Dedifferentiated amniotic fluid mesenchymal stem cell (primary cell): ENCODE measurements around the gene DENND4A.

Source experiments
- DNase-seq: peaks from one replicate; pipeline ENCODE4 v3.0.0-alpha.2; 2016; ENCODE audit errors: extremely low spot score

DENND4A gene

DNA sequence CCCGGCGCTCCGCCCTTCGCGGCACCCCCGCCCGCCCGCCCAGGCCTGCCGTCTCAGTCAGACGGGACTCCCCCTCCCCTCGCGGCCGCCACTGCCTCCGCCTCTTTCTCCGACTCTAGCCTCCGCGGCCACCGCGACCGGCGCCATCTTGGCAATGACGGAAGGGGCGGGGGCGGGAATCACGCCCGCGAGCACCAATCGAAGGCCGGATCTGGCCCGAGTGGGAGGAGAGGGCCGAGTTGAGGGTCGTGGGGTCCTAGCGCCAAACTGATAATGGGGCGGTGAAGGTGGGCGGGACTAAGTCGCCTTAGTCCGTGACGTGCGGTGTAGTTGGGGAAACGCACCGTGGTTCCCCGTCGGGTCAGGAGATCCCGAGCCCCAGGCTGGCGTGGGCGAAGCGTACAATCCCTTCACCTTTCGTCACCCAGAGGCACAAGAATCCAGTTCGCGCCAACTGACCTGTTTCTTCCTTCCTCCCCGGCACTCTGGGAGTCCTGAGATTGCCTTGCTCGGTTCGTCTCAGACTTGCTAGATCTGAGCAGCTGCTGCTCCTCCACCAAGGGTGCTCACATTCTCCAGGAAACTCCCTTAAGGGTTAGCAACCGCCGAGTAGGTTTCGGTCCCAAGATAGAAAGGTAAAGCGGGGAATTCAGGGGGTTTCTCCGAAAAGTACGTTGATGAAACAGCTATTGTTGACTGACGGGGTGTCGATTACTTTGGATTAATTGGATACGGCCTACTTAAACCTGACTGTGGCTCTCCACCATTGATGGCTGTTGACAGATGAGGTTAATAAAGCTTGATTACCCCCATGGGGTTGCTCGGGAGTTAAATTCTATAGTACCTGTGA, at the start of gene DENND4A:
Gene DENND4A (minus strand): TSS at position 156 of the 850 bp plus-strand sequence. CDS start 35,843 bp downstream, outside the sequence.
- peak; percentile 92 for DNase-seq

DNA sequence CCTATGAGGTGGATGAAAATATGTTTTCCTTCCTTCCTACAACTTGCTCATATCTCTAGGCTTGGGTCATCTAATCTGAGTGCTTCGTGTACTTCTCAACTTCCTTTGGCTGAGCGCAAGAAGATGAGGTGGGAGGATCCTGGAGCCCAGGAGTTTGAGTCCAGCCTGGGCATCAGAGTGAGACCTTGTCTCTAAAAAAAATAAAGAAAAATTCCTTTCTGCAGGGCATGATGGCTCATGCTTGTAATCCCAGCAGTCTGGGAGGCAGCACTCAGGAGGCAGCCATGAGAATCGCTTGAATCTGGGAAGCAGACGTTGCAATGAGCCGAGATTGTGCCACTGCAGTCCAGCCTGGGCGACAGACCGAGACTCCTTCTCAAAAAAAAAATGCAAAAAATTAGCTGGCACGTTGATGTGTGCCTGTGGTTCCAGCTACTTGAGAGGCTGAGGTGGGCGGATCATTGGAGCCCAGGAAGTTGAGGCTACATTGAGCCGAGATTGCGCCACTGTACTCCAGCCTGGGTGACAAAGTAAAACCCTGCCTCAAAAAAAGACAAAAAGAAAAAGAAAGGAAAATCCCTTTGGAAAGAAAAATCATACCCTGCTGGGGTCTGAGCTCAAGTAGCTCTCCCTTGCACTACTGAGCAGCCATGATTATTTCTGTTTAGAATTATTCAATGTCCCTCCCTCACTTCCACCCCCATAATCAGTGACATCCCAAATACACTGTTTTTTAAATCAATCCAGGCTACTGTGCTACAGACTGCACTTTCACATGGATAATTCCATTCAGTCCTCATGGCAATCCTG, 49.2 kb upstream of the DENND4A start:
- no peak for DNase-seq

DNA sequence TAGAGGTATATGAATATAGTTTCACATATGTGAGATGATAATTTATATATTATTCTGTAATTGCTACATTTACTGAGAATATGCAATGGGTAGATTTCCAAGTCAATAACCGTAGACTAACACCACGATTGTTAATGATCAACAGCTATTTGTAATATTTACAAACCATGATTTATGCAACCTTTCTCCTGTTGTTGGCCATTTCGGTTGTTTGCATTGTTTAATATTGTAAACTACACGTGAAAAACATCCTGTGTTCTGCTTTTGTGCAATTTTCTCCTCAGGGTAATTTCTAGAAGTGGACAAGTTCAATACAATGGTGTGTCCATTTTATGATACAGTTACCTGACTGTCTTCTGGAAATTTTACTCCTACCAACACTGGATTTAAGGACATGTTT, 47.9 kb upstream of the DENND4A start:
- DNase-seq: no peak

DNA sequence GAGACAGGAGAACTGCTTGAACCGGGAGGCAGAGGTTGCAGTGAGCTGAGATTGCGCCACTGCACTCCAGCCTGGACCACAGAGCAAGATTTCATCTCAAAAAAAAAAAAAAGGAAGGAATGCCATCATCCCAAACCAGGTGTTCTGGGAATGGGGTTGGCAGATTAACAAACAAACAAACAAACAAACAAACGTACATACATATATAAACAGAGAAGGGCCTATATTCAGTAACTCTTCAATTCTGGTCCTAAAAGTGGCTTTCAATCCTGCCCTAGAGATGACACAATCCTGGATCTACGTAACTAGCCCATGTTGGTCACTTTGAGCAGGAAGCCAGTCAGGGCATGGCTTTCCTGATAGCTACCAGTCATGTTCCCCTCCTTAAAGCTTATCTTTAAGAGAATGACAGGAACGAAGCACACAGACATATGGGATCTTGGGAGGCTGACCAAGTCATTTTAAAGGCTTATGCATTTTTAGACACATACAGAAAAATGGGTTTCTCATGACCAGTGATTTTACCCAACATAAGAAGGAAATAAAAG, 47.3 kb upstream of the DENND4A start:
- no peak for DNase-seq

DNA sequence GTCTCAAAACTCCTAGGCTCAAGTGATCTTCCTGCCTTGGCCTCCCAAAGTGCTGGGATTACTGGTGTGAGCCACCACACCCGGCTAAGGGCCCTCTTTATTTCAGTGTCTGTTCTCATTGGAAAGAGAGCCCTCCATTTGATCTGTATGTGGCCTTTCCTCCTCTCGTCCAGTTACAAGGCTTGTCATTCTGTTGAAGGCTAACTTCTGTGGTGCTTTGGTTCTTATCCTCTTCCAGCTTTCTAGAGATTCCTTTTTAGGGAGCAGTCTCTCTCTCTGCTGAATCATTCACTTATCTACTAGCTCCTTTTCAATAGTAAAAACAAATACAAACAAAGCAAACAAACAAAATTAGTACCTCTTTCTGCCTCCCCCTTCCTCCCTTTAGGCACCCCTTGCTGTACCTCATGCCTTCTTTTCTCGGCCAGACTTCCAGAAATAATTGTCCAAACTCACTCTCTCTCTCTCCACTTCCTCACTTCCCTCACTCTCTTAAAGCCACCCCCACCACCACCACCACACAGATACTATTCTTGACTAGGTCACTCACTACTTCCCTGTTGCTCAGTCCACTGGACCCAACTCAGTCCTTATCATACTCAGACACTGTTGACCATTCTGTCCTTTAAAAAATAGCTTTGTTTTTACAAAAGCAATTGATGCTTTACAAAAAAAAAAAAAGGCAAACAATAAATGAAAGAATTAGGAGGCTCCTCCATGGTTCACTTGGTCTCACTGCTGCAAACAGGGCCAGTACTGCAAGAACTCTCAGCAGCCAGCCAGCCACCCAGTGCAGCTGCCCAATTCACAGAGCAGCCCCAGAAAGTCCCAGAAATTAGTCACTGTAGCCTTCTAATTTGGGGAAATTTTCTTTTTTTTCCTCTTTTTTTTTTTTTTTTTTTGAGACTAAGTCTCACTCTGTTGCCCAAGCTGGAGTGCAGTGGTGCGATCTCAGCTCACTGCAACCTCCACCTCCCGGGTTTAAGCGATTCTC, 45.5 kb upstream of the DENND4A start:
- DNase-seq: no peak

DNA sequence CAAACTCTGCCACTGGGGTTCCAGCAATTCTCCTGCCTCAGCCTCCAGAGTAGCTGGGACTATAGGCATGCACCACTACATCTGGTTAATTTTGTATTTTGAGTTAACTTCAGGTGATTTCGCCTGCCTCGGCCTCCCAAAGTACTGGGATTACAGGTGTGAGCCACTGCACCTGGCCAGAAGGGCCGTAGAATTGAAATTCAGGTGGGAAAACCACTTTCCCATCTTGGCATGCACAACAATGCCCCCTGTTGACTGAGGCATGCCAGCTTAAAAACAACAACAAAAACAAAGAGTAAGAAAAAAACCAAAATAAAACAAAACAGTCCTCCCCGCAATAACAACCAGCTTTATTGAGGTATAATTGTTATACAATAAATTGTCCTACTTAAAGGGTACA, 44.6 kb upstream of the DENND4A start:
- DNase-seq: no peak

DNA sequence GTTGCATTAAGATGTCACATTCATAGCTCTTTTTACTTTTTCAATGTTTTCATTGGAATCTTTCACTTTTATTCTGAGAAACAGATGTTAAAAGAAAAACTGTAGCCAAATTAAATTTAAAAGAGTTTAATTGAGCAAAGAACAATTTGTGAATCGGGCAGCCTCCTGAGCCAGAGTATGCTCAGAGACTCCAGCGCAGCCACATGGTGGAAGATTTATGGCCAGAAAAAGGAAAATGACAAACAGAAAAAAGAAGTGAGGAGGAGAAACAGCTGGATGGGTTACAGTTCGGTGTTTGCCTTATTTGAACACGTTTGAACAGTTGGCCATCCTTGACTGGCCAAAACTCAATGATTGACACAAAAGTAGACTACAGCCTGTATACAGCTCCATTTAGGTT, 43.4 kb upstream of the DENND4A start:
- DNase-seq: no peak

DNA sequence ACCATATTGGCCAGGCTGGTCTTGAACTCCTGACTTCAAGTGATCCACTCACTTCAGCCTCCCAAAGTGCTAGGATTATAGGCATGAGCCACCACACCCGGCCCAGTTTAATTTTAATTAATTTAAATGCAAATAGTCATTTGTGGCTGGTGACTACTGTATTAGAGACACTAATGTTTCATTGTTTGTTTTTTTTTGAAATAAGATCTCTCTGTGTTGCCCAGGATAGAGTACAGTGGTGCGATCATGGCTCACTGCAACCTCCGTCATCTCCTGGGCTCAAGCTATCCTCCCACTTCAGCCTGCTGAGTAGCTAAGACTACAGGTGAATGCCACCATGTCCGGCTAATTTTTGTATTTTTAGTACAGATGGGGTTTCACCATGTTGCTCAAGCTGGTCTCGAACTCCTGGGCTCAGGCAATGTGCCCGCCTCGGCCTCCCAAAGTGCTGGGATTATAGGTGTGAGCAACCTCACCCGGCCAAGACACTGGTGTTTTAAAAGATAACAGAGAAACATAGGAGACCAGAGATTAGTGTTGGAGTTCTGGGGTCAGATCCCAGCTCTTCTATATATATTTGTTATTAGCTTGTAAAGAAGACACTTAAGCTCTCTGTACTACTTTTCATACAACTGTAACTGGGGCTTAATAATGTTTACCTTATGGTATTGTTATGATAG, 42.6 kb upstream of the DENND4A start:
- DNase-seq: no peak

DNA sequence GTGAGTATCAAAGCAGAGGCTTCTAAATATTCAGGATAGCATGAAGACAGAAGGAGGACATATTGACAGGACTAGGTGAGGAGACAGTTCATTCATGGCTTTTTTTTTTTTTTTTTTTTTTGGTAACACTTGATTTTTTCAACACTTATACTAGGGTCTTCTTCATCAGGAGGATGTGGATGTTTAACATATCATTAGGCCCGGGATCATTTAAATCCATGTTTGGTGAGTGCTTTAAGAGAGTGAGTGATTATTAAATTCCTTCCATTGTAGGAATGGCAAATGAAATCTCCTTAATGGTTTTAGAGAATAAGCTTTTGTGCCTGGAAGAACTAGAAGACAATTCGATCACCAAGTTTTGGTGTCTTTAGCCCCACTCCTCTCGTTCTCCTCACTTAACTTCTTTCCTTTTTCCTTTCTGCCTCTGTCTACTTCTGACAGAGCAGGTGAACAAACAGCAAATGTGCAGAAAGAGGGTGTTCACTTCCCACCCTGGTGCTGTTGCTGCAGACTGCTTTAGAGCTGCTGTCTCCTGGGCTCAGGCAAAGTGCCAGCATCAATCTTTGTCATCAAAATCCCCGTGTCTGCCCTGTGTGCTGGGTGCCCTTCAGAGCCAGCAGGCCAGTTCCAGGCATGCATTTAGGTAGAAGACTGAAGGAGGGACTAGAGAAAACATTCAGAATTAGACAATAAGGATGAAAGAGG, 41.6 kb upstream of the DENND4A start:
- DNase-seq: no peak

DNA sequence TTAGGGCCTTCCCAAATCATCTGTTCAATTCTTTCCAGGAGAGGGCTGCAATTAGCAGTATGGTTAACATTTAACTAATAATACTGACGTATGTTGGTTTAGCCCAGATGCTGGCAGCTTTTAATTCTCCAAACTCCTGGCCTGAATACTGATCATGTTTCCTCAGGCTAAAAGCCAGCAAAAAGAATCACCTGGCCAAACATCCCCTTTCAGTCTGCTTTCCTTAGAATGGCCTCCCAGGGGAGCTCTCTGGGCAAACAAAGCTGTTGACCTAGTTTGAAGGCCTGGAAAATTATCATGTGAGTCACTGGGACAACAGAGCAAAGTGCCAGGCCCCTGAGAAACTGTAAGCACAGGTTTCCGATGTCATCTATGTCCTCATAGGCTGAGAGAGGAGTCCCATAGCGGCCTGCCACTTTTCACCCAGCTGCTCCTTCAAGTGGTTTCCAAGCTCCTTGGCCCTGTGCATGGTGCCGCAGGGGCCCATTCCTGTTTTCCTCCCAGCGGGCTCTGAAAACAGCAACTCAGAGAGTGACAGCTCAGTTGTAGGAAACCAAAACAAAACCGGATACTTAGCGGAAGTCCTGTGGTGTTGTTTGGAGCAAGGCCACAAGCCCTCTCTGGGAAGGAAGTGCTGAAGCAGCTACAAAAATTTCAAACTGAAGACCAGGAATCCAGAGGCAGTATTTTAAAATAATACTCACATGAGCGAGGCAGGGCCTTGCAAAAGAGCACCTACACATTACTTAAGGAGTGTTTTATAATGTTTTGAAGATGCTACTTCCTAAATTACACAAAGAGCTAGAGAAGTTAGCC, 40.7 kb upstream of the DENND4A start:
- DNase-seq: peak; percentile 94

DNA sequence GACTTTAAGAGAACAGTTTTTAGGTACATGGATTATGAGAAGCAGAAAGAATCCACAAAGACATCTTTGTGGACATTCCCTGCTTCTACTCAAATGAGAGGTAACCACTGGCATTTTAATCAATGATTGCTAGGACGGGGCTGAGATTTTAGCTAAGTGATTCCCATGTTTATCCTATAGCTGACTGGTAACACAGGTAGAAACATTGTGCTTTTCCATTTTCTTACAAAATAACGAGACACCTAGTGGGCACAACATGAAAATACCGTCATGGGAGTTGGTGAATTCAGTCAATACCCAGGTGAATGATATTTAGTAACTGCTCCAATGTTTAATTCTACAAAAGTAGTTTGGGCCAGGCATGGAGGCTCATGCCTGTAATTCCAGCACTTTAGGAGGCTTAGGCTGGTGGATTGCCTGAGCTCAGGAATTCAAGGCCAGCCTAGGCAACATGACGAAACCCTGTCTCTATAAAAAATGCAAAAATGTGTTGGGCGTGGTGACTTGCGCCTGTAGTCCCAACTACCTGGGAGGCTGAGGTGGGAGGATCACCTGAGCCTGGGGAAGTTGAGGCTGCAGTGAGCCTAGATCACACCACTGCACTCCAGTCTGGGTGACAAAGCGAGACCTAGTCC, 37.2 kb upstream of the DENND4A start:
- no peak for DNase-seq

DNA sequence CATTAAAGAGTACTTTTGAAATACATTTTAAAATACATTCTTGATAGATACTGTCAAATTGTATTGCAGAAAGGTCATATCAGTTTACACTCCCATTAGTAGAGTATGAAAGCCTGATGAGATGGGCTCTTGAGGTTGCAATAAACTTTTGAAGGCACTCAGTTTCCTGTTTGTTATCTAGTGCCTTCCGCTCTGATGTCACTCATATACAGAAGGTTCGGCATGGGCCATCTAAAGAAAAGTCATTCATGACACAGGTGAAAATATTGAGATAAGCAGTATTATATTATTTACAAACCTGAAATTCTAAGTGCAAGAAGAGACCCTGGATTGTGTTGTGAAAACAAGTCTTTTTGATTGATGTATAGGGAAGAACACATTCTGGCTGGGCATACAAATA, 36.5 kb upstream of the DENND4A start:
- no peak for DNase-seq

DNA sequence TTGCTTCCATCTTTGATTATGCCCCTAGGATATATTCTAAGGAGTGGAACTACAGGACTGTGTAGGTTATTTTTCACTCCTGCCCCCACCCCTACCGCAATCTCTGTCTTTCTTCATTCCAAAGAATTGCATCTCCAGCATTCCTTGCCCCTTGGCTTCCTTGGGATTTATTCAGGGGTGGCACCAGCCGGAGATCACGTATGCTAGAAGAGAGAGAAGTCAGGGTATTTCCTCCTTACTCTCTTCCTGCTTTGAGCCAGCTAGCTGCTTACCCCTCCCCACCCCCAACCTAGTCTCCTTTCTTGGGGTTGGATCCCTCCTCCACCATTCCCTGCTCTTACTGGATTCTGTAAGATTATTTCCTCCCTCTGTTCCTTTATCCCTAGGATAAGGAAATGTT, 35.0 kb upstream of the DENND4A start:
- DNase-seq: peak; percentile 18

DNA sequence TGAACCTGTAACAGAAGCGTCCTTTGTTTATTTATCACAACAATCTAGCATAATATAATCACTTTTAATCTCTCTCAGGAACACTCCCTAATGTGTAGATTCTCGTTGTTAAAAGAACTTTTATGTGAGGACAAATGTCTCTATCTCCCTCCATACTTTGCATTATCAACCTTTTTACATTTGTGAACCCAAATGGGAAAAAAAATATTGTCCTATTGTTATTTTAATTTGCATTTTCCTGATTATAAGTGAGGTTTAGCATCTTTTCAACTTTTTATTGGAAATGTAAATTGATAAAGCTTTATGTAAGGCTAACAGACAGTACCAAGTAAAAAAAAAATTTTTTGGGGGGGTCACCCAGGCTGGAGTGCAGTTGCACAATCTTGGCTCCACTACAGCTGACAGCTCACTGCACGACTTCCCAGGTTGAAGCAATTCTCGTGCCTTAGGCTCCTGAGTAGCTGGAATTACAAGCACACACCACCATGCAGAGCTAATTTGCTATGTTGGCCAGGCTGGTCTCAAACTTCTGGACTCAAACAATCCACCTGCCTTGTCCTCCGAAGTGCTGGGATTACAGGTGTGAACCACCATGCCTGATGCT, 33.0 kb upstream of the DENND4A start:
- no peak for DNase-seq

DNA sequence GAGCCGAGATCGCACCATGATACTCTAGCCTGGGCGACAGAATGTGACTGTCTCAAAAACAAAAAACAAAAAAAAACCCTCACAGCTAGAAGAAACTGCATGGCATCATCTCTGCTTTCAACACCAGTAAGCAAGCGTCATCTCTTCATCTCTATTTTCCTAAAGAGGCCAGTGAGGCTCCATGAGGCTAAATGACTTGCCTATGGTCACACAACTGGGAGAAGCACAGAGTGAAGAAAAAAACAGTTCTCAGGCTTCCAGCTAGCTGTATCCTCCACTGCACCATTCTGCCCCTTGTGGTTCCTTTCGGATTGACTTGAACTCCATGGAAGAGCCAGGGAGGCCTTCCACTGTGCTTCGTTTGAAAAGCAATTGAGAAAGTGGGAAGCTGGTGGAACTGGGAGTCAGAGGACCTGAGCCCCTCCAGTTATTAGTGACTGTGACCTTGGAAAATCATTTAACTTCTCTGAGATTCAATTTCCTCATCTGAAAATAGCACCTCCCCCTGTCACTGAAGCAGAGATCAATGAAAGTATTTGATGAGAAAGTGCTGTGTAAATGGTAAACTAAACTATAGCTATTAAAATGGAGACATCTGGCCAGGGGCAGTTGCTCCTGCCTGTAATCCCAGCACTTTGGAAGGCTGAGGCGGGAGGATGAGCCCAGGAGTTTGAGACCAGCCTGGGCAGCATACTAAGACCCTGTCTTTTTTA, 32.1 kb upstream of the DENND4A start:
- peak; percentile 30 for DNase-seq

DNA sequence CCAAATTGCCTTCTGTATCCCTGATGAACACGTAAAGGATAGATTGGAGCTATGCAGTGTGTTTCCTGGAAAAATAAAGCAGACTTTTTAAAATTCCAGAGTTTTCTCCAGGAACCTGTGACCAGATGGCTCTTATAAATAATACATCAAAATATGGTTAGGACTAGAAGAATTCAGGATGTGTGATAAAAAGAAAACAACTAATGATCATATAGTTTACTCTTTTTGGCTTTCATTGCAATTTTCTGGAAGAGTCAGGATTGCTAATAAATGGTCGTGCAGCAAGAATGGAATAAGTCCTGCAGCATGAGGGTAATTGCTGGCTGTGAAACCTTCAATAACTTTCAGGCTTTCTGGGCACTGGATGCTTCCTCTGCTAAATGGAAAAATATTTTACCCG, 30.2 kb upstream of the DENND4A start:
- no peak for DNase-seq

DNA sequence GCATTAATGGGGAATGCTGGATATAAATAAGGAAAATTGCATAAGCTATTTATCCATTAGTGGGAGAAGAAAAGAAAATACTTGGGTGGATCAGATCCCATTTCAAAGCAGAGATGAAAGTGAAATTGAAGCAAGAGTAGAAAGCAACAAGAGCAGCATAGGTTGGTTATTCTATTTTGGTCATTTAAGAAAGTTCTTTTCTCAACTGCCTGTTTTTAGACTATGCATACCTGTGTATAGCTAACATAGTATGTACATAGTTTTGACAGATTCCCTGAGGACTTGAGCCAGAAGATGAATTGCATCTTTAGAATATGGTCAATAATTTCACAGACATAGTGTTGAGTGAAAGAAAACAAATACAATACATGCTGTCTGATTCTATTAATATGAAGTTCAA, 29.0 kb upstream of the DENND4A start:
- no peak for DNase-seq

DNA sequence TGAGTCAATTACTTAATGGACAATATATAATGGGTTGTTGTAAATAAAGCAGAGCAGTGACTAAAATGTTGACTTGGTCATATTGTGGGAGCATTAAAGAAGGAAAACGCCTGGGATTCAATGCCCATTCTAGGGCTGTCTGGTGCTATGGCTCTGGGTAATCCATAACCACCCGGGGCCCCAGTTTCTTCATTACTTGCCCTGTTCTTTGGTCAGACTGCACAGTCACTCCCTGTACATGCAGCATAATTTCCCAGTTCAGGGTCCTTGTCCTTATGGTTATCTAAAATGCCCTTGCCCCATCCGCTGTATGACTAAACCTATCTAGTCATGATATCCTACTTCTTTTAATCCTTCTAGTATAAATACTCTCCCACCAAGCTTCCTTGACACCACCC, 27.5 kb upstream of the DENND4A start:
- DNase-seq: no peak
